Metanephros (tissue), 1 donor: ENCODE results near the gene STK36. TPM values are rescaled to one million over a fixed set of nuclear protein-coding genes. Genes with fewer than 3 reads are reported as not detected.

ENCODE experiments used
- total RNA-seq: library from RNA; depleted of rRNA; stranded (reverse); fragments of >200 nt; gene quantifications from one replicate; pipeline ENCODE4 v1.2.3, GENCODE V29; 2014

STK36 gene
- 62.8 TPM for total RNA-seq

GRCh38 chr2:218671654-218672566 is at the start of gene STK36, which contains the start of gene RNF25:
TSS of gene STK36 (plus strand) at chr2:218672086. CDS start at chr2:218672830, 744 bp downstream.
TSS of gene RNF25 (minus strand) at chr2:218672002. CDS start at chr2:218671970, 32 bp downstream.

GRCh38 chr2:218659258-218659987 is 12.5 kb upstream of the STK36 start, which contains the start of the genes BCS1L and ZNF142:
TSS of gene BCS1L (plus strand) at chr2:218659683. CDS start at chr2:218660988, 1,305 bp downstream.
TSS of gene ZNF142 (minus strand) at chr2:218659623. CDS start at chr2:218656429, 3,194 bp downstream.

GRCh38 chr2:218710687-218711549 is 39.0 kb downstream of the STK36 start, which contains the start of gene TTLL4:
TSS of gene TTLL4 (plus strand) at chr2:218710835. CDS start at chr2:218737677, 26,842 bp downstream.

Other genes with a start within 250 kb of the STK36 start
- 19.6 TPM for gene USP37, start 103.7 kb upstream of the STK36 start, total RNA-seq
- 35.9 TPM for gene CNOT9, start 103.2 kb upstream of the STK36 start, total RNA-seq
- 6.7 TPM for gene PLCD4, start 64.2 kb upstream of the STK36 start, total RNA-seq
- 16.7 TPM for gene ZNF142, start 12.5 kb upstream of the STK36 start, total RNA-seq
- gene BCS1L, start 12.4 kb upstream of the STK36 start, total RNA-seq: 27.1 TPM
- gene RNF25, start 84 bp upstream of the STK36 start, total RNA-seq: 21.0 TPM
- 23.1 TPM for gene TTLL4, start 38.7 kb downstream of the STK36 start, total RNA-seq
- 45.4 TPM for gene CYP27A1, start 110.1 kb downstream of the STK36 start, total RNA-seq
- 5.0 TPM for gene PRKAG3, start 159.7 kb downstream of the STK36 start, total RNA-seq
- 0.82 TPM for gene WNT6, start 187.7 kb downstream of the STK36 start, total RNA-seq
- 2.0 TPM for gene WNT10A, start 208.8 kb downstream of the STK36 start, total RNA-seq